Vagina (tissue), 2 donors: ENCODE results near the gene ADGRF1. TPM values are rescaled to one million over a fixed set of nuclear protein-coding genes. Genes with fewer than 3 reads are reported as not detected.

Source experiments
- DNase-seq, 2 donors: peaks; one replicate each; pipeline ENCODE4 v3.0.0-alpha.2; 2017; ENCODE audit errors: extremely low spot score in 2 of 2
- H3K27ac ChIP-seq: fragments of 200-600 bp; sonication (generic); one replicate; pipeline ENCODE4 v1.5.1; 2019
- H3K27me3 ChIP-seq: fragments of 200-600 bp; sonication (generic); one replicate; pipeline ENCODE4 v1.5.1; 2019
- H3K36me3 ChIP-seq, 2 donors: fragments of 200-600 bp; sonication (generic); one replicate each; pipeline ENCODE4 v1.5.1; 2017 to 2019
- H3K4me1 ChIP-seq: fragments of 200-600 bp; sonication (generic); one replicate; pipeline ENCODE4 v1.5.1; 2019
- H3K4me3 ChIP-seq, 2 donors: fragments of 200-600 bp; sonication (generic); 1 replicate in 1 of 2; 2 replicates in 1 of 2; pipeline ENCODE4 v1.5.1; 2016 to 2019
- H3K9me3 ChIP-seq: fragments of 200-600 bp; sonication (generic); one replicate; pipeline ENCODE4 v1.5.1; 2019
- CTCF ChIP-seq, 3 experiments: fragments of 450-650 bp in 2 of 3; fragments of 200-600 bp in 1 of 3; sonication (generic) in 1 of 3; IDR thresholded peaks; one replicate each; pipeline ENCODE4 v1.5.1; 2017 to 2019; ENCODE audit warnings: antibody characterized with exemption in 3 of 3, mild to moderate bottlenecking in 2 of 3, moderate library complexity in 2 of 3
- POLR2A ChIP-seq, 2 donors: fragments of 450-650 bp; IDR thresholded peaks; one replicate each; pipeline ENCODE4 v1.6.1; 2017; ENCODE audit warnings: antibody characterized with exemption in 2 of 2, mild to moderate bottlenecking in 2 of 2, moderate library complexity in 2 of 2
- POLR2AphosphoS5 ChIP-seq, 2 donors: sonication (generic); formaldehyde crosslinking; IDR thresholded peaks; one replicate each; pipeline ENCODE4 v1.9.0; 2017; ENCODE audit warnings: antibody characterized with exemption in 2 of 2, mild to moderate bottlenecking in 2 of 2, low read depth in 1 of 2; ENCODE audit not compliant: insufficient read depth in 1 of 2
- intact Hi-C: fragments of 100-400 bp; cut with DNase I; formaldehyde crosslinking; loops from one replicate; pipeline ENCODE4 v1.15.1; 2023
- total RNA-seq: library from RNA; depleted of rRNA; stranded (reverse); fragments of >200 nt; gene quantifications from one replicate; pipeline ENCODE4 v1.2.3, GENCODE V29; 2016

Gene ADGRF1
- total RNA-seq, 1 donor from 2014 or later: 8.3 TPM

GRCh38 chr6:47029865-47030561 lies 12.1 kb downstream of the ADGRF1 start:
- H3K36me3 ChIP-seq: no peaks in the 10 kb centered on the region
- TF ChIP-seq POLR2AphosphoS5 (IDR thresholded peaks at IDR 0.05; ENCODE audit: insufficient read depth in 1 of 2, low read depth in 1 of 2): no peak
- TF ChIP-seq POLR2A (IDR thresholded peaks at IDR 0.05): no peak
- no peak for TF ChIP-seq CTCF (IDR thresholded peaks at IDR 0.05)
- intact Hi-C loops: no loop called here
- H3K4me3 ChIP-seq: no peak overlapping the region
- H3K4me1 ChIP-seq: peaks cover 12% of the 10 kb centered on the region
- H3K9me3 ChIP-seq: no peaks in the 10 kb centered on the region
- H3K27ac ChIP-seq: no peak overlapping the region
- H3K27me3 ChIP-seq: no peaks in the 10 kb centered on the region
- DNase-seq: no peak

DNA sequence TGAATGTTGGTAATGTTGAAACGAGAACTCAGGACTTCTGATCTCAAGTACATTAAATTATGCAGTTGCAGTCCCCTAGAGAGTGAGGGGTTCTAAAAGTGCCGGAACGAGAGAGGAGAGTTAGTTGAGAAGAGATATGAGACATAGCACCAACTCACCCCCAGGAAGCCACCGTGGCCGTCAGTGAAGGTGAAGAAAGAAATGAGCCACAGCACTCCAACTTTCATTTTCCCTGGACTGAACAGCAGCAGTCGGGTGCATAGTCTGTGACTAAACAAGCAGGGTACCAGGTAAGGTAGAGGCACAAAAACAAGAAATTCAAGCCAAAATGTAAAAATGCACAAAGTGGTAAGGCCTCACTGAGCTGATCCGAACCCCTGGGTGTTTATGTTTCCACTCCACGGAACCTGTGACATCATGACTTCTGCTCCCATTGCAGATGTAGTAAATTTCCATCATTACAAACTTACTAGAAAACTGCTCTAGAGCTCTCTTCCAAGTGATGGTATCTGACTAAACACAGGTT lies 13.2 kb downstream of the ADGRF1 start:
- Histone ChIP-seq H3K36me3 (no peaks in the 10 kb centered on the region), H3K27ac (no peak overlapping the region), H3K9me3 (no peaks in the 10 kb centered on the region), H3K4me3 (no peak overlapping the region), H3K4me1 (peaks cover under 1% of the 10 kb centered on the region), H3K27me3 (no peaks in the 10 kb centered on the region)
- DNase-seq: no peak
- TF ChIP-seq POLR2AphosphoS5 (IDR thresholded peaks at IDR 0.05; ENCODE audit: insufficient read depth in 1 of 2, low read depth in 1 of 2) (no peak), POLR2A (IDR thresholded peaks at IDR 0.05) (no peak), CTCF (IDR thresholded peaks at IDR 0.05) (no peak)
- intact Hi-C loops: no loop called here

GRCh38 chr6:47027315-47027714 lies 14.8 kb downstream of the ADGRF1 start:
- Histone ChIP-seq H3K4me1 (no peaks in the 10 kb centered on the region), H3K9me3 (no peaks in the 10 kb centered on the region), H3K27me3 (no peaks in the 10 kb centered on the region), H3K4me3 (no peak overlapping the region), H3K36me3 (no peaks in the 10 kb centered on the region), H3K27ac (no peak overlapping the region)
- no peak for TF ChIP-seq POLR2A (IDR thresholded peaks at IDR 0.05)
- TF ChIP-seq POLR2AphosphoS5 (IDR thresholded peaks at IDR 0.05; ENCODE audit: insufficient read depth in 1 of 2, low read depth in 1 of 2): no peak
- TF ChIP-seq CTCF (IDR thresholded peaks at IDR 0.05): no peak
- intact Hi-C loops: no loop called here
- DNase-seq: no peak

DNA sequence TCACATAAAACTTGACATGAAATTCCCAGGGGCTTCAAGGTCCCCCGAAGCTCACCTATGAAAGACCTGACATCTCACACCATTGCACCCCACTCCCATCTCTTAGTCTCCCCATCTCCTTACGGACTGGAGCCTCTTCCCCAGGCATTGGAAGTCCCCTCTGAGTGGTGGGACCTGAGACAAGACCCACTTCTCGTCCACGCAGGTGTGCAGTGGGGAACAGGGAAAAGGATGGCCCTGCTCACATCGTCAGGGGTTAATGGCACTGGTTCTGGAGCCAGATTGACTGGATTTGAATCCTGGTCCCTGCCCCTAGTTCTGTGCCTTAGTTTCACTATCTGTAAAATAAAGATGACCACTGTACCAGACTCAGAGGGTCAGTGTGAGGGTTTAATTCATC lies 15.5 kb downstream of the ADGRF1 start:
- Histone ChIP-seq H3K27ac (no peak overlapping the region), H3K4me3 (no peak overlapping the region), H3K9me3 (no peaks in the 10 kb centered on the region), H3K4me1 (no peaks in the 10 kb centered on the region), H3K27me3 (no peaks in the 10 kb centered on the region), H3K36me3 (no peaks in the 10 kb centered on the region)
- no peak for TF ChIP-seq CTCF (IDR thresholded peaks at IDR 0.05)
- TF ChIP-seq POLR2AphosphoS5 (IDR thresholded peaks at IDR 0.05; ENCODE audit: insufficient read depth in 1 of 2, low read depth in 1 of 2): no peak
- TF ChIP-seq POLR2A (IDR thresholded peaks at IDR 0.05): no peak
- no peak for DNase-seq
- intact Hi-C loops: no loop called here

GRCh38 chr6:47023573-47023972 lies 18.6 kb downstream of the ADGRF1 start:
- intact Hi-C loops: no loop called here
- H3K27ac ChIP-seq: no peak overlapping the region
- TF ChIP-seq CTCF (IDR thresholded peaks at IDR 0.05) (no peak), POLR2A (IDR thresholded peaks at IDR 0.05) (no peak), POLR2AphosphoS5 (IDR thresholded peaks at IDR 0.05; ENCODE audit: insufficient read depth in 1 of 2, low read depth in 1 of 2) (no peak)
- H3K36me3 ChIP-seq: no peaks in the 10 kb centered on the region
- no peaks in the 10 kb centered on the region for H3K4me1 ChIP-seq
- H3K4me3 ChIP-seq: no peak overlapping the region
- H3K9me3 ChIP-seq: no peaks in the 10 kb centered on the region
- no peaks in the 10 kb centered on the region for H3K27me3 ChIP-seq
- no peak for DNase-seq
